Smooth muscle cell (in vitro differentiated cells): Measurements from ENCODE around the gene AGPAT3. TPM values are rescaled to one million over a fixed set of nuclear protein-coding genes. Genes with fewer than 3 reads are reported as not detected.

Experiments used
- DNase-seq: peaks from one replicate; lab custom pipeline; 2025; ENCODE audit not compliant: unreplicated experiment; lab: John Stamatoyannopoulos, UW
- H2AFZ ChIP-seq: fragments of 200-600 bp; sonication (generic); 2 replicates; pipeline ENCODE4 v1.6.0; 2016; ENCODE audit warnings: antibody characterized with exemption, low read depth, mild to moderate bottlenecking
- H3F3A ChIP-seq: fragments of 200-600 bp; sonication (generic); 2 replicates; pipeline ENCODE4 v1.6.0; 2017; ENCODE audit warnings: antibody characterized with exemption, low read depth
- H3K27ac ChIP-seq: fragments of 200-600 bp; sonication (generic); 2 replicates; pipeline ENCODE4 v1.5.1; 2016; ENCODE audit warnings: low read depth, mild to moderate bottlenecking
- H3K27me3 ChIP-seq: fragments of 200-600 bp; sonication (generic); 2 replicates; pipeline ENCODE4 v1.6.1; 2016; ENCODE audit warnings: low read depth, mild to moderate bottlenecking
- H3K36me3 ChIP-seq: fragments of 200-600 bp; sonication (generic); 2 replicates; pipeline ENCODE4 v1.5.1; 2016; ENCODE audit warnings: low read depth
- H3K4me1 ChIP-seq: fragments of 200-600 bp; sonication (generic); 2 replicates; pipeline ENCODE4 v1.5.1; 2016; ENCODE audit warnings: low read depth
- H3K4me2 ChIP-seq: fragments of 200-600 bp; sonication (generic); 2 replicates; pipeline ENCODE4 v1.6.0; 2016; ENCODE audit warnings: mild to moderate bottlenecking
- H3K4me3 ChIP-seq: fragments of 200-600 bp; sonication (generic); 2 replicates; pipeline ENCODE4 v1.5.1; 2016; ENCODE audit warnings: mild to moderate bottlenecking
- H3K79me2 ChIP-seq: fragments of 200-600 bp; sonication (generic); 2 replicates; pipeline ENCODE4 v1.6.0; 2016; ENCODE audit warnings: low read depth, mild to moderate bottlenecking
- H3K9ac ChIP-seq: fragments of 200-600 bp; sonication (generic); 2 replicates; pipeline ENCODE4 v1.6.0; 2016; ENCODE audit warnings: low read depth
- H3K9me3 ChIP-seq: fragments of 200-600 bp; sonication (generic); replicated peaks from 2 replicates; pipeline ENCODE4 v1.5.1; 2016; ENCODE audit warnings: low read depth
- H4K20me1 ChIP-seq: fragments of 200-600 bp; sonication (generic); 2 replicates; pipeline ENCODE4 v1.6.0; 2016; ENCODE audit warnings: low read depth
- WGBS: methylation state at CpG from one replicate; pipeline ENCODE4 v1.1.7; 2016; ENCODE audit warnings: low lambda C conversion rate; 5-methylcytosine and 5-hydroxymethylcytosine counted together
- polyA plus RNA-seq: library from polyadenylated mRNA; unstranded; fragments of >200 nt; fragmentation: Nextera tagmentation; extraction: Ambion mirVana; gene quantifications from 2 replicates; pipeline ENCODE4 v1.2.1, GENCODE V29; 2016
- total RNA-seq: library from RNA; depleted of rRNA; stranded (reverse); fragments of >200 nt; gene quantifications from 2 replicates; pipeline ENCODE4 v1.2.3, GENCODE V29; 2014
- TF ChIP-seq, protein P1 (sequence below): fragments of 200-600 bp; sonication (generic); IDR thresholded peaks from 2 replicates; pipeline ENCODE4 v1.5.1; 2017; ENCODE audit warnings: borderline replicate concordance, mild to moderate bottlenecking, antibody characterized with exemption; ENCODE audit not compliant: insufficient read depth, poor library complexity, severe bottlenecking

The AGPAT3 gene
- total and polyA plus RNA-seq, 2 experiments from 2014 or later = 10.9 to 17.2 TPM

DNA sequence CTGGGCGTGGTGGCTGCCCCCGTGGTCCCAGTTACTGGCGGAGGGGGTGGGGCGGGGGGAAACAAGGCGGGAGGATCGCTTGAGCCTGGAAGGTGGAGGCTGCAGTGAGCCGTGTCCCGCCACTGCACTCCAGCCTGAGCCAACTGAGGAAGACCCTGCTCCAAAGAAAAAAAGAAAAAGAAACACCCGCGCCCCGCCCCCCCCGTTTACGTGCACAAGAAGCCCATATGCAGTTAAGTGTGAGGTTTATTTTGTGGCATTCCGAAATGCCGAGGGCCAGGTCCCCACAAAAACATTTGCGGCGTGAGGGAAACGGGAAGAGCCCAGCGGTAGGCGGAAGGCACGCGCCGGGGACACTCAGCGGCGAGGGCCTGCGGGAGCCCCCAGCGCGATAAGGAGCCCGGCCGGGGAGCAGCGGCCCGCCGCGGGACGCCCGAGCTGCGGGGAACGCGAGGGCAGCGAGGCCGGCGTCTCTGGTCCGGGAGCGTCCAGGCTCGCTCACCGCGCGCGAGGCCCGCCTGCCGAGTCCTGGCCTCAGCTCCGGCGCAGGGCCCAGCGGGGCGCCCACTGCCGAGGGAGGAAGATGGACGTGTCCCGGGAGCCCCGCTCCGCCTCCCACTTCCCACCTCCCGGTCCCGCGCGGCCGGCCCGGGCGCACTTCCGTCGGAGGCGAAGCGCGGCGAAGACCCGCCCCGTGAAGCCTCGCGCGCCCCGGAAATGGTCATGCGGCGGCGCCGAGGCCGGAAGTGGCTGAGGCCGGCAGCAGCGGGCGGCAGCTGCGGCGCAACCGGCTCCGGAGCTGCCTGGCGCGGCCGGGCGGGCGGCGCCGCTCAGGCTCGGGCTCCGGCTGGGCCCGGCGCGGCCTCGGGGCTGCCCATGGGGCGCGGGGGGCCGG lies 146.8 kb downstream of the AGPAT3 start, which contains the start of gene TRAPPC10:
TRAPPC10 (plus strand) TSS at position 731 of the 895 bp plus-strand sequence. CDS start 185 bp downstream, outside the sequence.
- no peaks in the 10 kb centered on the region for H3K36me3 ChIP-seq

GRCh38 chr21:44012474-44013379 lies 147.7 kb downstream of the AGPAT3 start:
- no peak for DNase-seq
- Histone ChIP-seq H2AFZ (no peak overlapping the region), H3K4me3 (peak overlapping the region; percentile 90), H3K9me3 (no peaks in the 10 kb centered on the region), H3K79me2 (peaks cover 55% of the 10 kb centered on the region), H3K27me3 (no peaks in the 10 kb centered on the region), H3K4me1 (peaks cover 12% of the 10 kb centered on the region), H3F3A (peaks cover 8% of the 10 kb centered on the region), H3K36me3 (no peaks in the 10 kb centered on the region), H4K20me1 (peaks cover 49% of the 10 kb centered on the region), H3K4me2 (peak overlapping the region; percentile 88), H3K27ac (peak overlapping the region; percentile 65), H3K9ac (peak overlapping the region; percentile 92)
- 1% methylated on average over 67 of the region's 87 CpGs for WGBS
- TF ChIP-seq, protein P1, sequence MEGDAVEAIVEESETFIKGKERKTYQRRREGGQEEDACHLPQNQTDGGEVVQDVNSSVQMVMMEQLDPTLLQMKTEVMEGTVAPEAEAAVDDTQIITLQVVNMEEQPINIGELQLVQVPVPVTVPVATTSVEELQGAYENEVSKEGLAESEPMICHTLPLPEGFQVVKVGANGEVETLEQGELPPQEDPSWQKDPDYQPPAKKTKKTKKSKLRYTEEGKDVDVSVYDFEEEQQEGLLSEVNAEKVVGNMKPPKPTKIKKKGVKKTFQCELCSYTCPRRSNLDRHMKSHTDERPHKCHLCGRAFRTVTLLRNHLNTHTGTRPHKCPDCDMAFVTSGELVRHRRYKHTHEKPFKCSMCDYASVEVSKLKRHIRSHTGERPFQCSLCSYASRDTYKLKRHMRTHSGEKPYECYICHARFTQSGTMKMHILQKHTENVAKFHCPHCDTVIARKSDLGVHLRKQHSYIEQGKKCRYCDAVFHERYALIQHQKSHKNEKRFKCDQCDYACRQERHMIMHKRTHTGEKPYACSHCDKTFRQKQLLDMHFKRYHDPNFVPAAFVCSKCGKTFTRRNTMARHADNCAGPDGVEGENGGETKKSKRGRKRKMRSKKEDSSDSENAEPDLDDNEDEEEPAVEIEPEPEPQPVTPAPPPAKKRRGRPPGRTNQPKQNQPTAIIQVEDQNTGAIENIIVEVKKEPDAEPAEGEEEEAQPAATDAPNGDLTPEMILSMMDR = peak; percentile 45

More for the DNA sequence above, 146.8 kb downstream of the AGPAT3 start, which contains the start of gene TRAPPC10:
- Histone ChIP-seq H3K4me2 (peak within 1 kb of the TSS; percentile 93), H3K27ac (peak within 1 kb of the TSS; percentile 83), H3K4me3 (peak within 1 kb of the TSS; percentile 90), H3K79me2 (peaks cover 45% of the 10 kb centered on the region), H3K4me1 (peaks cover 17% of the 10 kb centered on the region), H3F3A (peaks cover 17% of the 10 kb centered on the region), H2AFZ (peak within 1 kb of the TSS; percentile 48), H3K9me3 (no peaks in the 10 kb centered on the region), H4K20me1 (peaks cover 40% of the 10 kb centered on the region), H3K9ac (peak within 1 kb of the TSS; percentile 92), H3K27me3 (no peaks in the 10 kb centered on the region)
- TF ChIP-seq, protein P1 = no peak
- DNase-seq = peak; percentile 44
- 1% methylated on average over 89 of the region's 107 CpGs for WGBS

- Histone ChIP-seq H3K9me3 (no peaks in the 10 kb centered on the region), H3F3A (peaks cover 5% of the 10 kb centered on the region), H3K9ac (peak overlapping the region; percentile 92), H3K4me2 (peak overlapping the region; percentile 88), H2AFZ (no peak overlapping the region), H3K27me3 (no peaks in the 10 kb centered on the region), H3K4me3 (peak overlapping the region; percentile 90), H3K27ac (peak overlapping the region; percentile 65), H3K36me3 (no peaks in the 10 kb centered on the region), H3K79me2 (peaks cover 63% of the 10 kb centered on the region), H4K20me1 (peaks cover 57% of the 10 kb centered on the region), H3K4me1 (peaks cover 12% of the 10 kb centered on the region)
- no peak for DNase-seq
- TF ChIP-seq, protein P1 = no peak
- 37% methylated on average over 8 of the region's 8 CpGs for WGBS
Observed at GRCh38 chr21:44013380-44014088, 148.5 kb downstream of the AGPAT3 start.
